HG02981 (cell line): Measurements from ENCODE around the gene PPP1R13B.

Source experiments
- ATAC-seq: cut with Tn5 transposase; IDR thresholded peaks from one replicate; pipeline ENCODE4 v1.9.1; 2021; ENCODE audit warnings: mild to moderate bottlenecking, moderate library complexity; ENCODE audit not compliant: unreplicated experiment

PPP1R13B gene

GRCh38 chr14:103688906-103689902 lies 158.2 kb downstream of the PPP1R13B start:
- no peak for ATAC-seq

- ATAC-seq: no peak
Observed at GRCh38 chr14:103688441-103688840, 158.9 kb downstream of the PPP1R13B start.

GRCh38 chr14:103687712-103688111 lies 159.7 kb downstream of the PPP1R13B start:
- no peak for ATAC-seq

- ATAC-seq: no peak
Observed at GRCh38 chr14:103686831-103687485, 160.4 kb downstream of the PPP1R13B start.

GRCh38 chr14:103685276-103686211 lies 161.8 kb downstream of the PPP1R13B start:
- ATAC-seq: no peak

- ATAC-seq: no peak
Observed at GRCh38 chr14:103684871-103685270, 162.5 kb downstream of the PPP1R13B start.

GRCh38 chr14:103684471-103684870 lies 162.9 kb downstream of the PPP1R13B start:
- ATAC-seq: no peak
